Sigmoid colon (tissue), 4 donors: Measurements from ENCODE around the gene FOXP1.

Experiments
- CTCF ChIP-seq, 4 experiments: fragments of 450-650 bp in 3 of 4; fragments of 200-600 bp in 1 of 4; IDR thresholded peaks; one replicate each; pipeline ENCODE4 v1.5.1; 2016 to 2019; ENCODE audit warnings: antibody characterized with exemption in 4 of 4, mild to moderate bottlenecking in 3 of 4, moderate library complexity in 2 of 4
- EP300 ChIP-seq, 4 donors: sonication (generic); formaldehyde crosslinking; IDR thresholded peaks; one replicate each; pipeline ENCODE4 v1.6.1; 2017; ENCODE audit warnings: antibody characterized with exemption in 4 of 4
- POLR2A ChIP-seq, 2 donors: fragments of 450-650 bp; IDR thresholded peaks; one replicate each; pipeline ENCODE4 v1.6.1; 2016; ENCODE audit warnings: antibody characterized with exemption in 2 of 2, mild to moderate bottlenecking in 2 of 2, moderate library complexity in 2 of 2
- POLR2AphosphoS5 ChIP-seq, 4 donors: sonication (generic); formaldehyde crosslinking; IDR thresholded peaks; one replicate each; pipeline ENCODE4 v1.6.1; 2017; ENCODE audit warnings: antibody characterized with exemption in 4 of 4

DNA sequence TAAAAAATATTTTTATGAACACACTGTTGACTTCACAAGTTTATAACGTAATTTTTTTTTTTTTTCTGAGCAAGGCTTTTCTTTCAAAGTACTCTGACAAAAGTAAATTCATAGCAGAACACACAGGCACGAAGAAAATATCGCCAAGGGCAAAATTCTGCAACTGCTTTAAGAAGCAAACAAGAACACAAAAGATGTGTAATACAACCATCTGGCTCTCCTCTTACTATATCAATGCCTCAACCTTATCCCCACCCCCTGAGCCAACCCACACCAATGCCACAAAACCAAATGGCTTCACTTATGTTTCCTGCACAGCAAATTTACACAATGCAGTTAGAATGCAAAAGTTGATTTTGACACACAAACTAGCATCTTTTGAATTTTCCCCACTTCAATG, 274.2 kb downstream of the FOXP1 start:
- TF ChIP-seq CTCF (IDR thresholded peaks at IDR 0.05) (no peak), EP300 (IDR thresholded peaks at IDR 0.05) (no peak), POLR2AphosphoS5 (IDR thresholded peaks at IDR 0.05) (no peak), POLR2A (IDR thresholded peaks at IDR 0.05) (no peak)
